ENCODE results near the gene UXS1. TPM values are rescaled to one million over a fixed set of nuclear protein-coding genes. Genes with fewer than 3 reads are reported as not detected.
"Not testable (repeated sequence)": the region's sequence is repeated elsewhere in the genome, so short reads cannot be mapped to it uniquely, and the experiment has no call there.

UXS1 gene
- total RNA-seq, 1 donor, result 24.0 TPM

GRCh38 chr2:106208874-106209273 lies 14.8 kb upstream of the UXS1 start:
- no peak for TF ChIP-seq CTCF (IDR thresholded peaks at IDR 0.05; ENCODE audit: insufficient read depth, low read length)
- no peak overlapping the region for H3K4me3 ChIP-seq (ENCODE audit: low read depth, low read length)
- no peak for DNase-seq (ENCODE audit: low read depth)

GRCh38 chr2:106208399-106208798 lies 14.3 kb upstream of the UXS1 start:
- H3K4me3 ChIP-seq (ENCODE audit: low read depth, low read length), result no peak overlapping the region
- no peak for DNase-seq (ENCODE audit: low read depth)
- no peak for TF ChIP-seq CTCF (IDR thresholded peaks at IDR 0.05; ENCODE audit: insufficient read depth, low read length)

DNA sequence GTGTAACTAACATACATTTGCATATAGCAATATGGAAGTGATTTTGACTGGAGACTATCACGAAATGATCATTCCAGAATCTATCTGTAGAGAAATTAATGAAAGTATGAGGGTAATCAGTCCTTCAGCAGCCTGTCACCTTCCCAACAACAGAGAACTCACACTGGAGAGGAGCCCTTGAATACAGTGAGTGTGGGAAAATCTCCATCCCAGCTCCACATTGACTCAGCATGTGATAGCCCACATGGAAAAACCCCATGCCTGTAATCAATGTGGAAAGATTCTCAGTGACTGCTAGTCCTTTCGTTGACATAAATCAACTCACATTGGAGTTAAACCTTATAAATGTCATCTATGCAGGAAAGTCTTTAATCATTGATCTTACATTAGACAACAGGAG lies 13.1 kb upstream of the UXS1 start:
- DNase-seq (ENCODE audit: low read depth), result no peak
- H3K4me3 ChIP-seq (ENCODE audit: low read depth, low read length), result no peak overlapping the region
- TF ChIP-seq CTCF (IDR thresholded peaks at IDR 0.05; ENCODE audit: insufficient read depth, low read length), result no peak

DNA sequence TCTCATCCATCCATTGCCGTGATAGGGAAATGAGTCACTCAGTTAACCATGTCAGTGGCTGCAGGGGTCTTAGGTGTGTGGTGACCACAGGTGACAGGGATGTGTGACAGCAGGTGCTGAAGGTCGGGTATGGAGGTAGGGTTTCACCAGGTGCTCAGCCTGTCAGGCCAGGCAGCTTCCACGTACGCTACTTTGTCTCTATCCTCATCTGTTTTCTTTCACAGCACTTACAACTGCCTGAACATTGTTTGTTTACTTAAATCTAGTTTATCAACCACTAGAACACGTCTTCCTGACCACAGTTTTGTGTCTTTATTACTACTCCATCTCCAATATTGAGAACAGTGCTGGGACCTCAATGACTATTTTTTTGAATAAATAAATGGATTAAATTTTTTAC lies 11.4 kb upstream of the UXS1 start:
- no peak for TF ChIP-seq CTCF (IDR thresholded peaks at IDR 0.05; ENCODE audit: insufficient read depth, low read length)
- no peak overlapping the region for H3K4me3 ChIP-seq (ENCODE audit: low read depth, low read length)
- no peak for DNase-seq (ENCODE audit: low read depth)

DNA sequence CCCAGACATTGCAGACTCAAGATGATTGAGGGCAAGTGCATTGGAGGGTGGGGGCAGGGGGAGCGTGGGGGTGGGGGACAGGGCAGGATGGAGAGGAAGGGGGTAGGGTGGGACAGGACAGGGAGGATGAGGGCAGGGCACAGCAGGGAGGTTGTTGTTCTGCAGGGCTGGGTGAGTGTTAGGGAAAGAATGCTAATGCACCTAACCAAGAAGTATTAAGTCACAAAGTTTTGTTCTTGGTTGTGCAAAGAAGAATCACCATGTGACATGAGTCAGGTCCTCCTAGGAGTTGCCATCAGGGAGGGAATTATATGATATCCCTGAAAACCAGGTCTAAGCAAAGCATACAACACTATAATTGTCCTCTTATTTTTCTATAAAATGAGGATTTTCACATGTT lies 10.4 kb upstream of the UXS1 start:
- not testable (repeated sequence) for DNase-seq (ENCODE audit: low read depth); H3K4me3 ChIP-seq (ENCODE audit: low read depth, low read length)

- TF ChIP-seq CTCF (IDR thresholded peaks at IDR 0.05; ENCODE audit: insufficient read depth, low read length), result no peak
- H3K4me3 ChIP-seq (ENCODE audit: low read depth, low read length), result no peak overlapping the region
Measured at GRCh38 chr2:106201661-106202060, 7.6 kb upstream of the UXS1 start.

GRCh38 chr2:106197878-106198277 lies 3.8 kb upstream of the UXS1 start:
- no peak for TF ChIP-seq CTCF (IDR thresholded peaks at IDR 0.05; ENCODE audit: insufficient read depth, low read length)
- DNase-seq (ENCODE audit: low read depth), result peak; percentile 93
- H3K4me3 ChIP-seq (ENCODE audit: low read depth, low read length), result no peak overlapping the region

More at GRCh38 chr2:106201661-106202060, 7.6 kb upstream of the UXS1 start:
- no peak for DNase-seq (ENCODE audit: low read depth)

All from fibroblast of the aortic adventitia (primary cell).